IMR-90 (cell line): ENCODE results near the gene SLC17A9. TPM values are rescaled to one million over a fixed set of nuclear protein-coding genes. Genes with fewer than 3 reads are reported as not detected.

Experiments used
- ATAC-seq: fragments of 200-7000 bp; cut with Tn5 transposase; 2 replicates; pipeline ENCODE4 v1.9.1; 2020; ENCODE audit warnings: low read depth, mild to moderate bottlenecking, moderate library complexity
- BruUV-seq: library from RNA; stranded (reverse); fragments of 400-500 nt; replicated peaks from 2 replicates; lab custom pipeline; 2021; lab: Mats Ljungman, UMichigan
- CTCF ChIA-PET: fragments of 300-600 bp; formaldehyde crosslinking; extraction: SDS; loops from one replicate; lab custom pipeline; 2021; ENCODE audit warnings: antibody characterized with exemption; lab: Yijun Ruan, JAX
- POLR2A ChIA-PET: fragments of 300-600 bp; sonication (Branson Sonifier 250); formaldehyde crosslinking; loops from one replicate; lab custom pipeline; 2022; ENCODE audit warnings: antibody characterized with exemption; ENCODE audit not compliant: unreplicated experiment; lab: Charles Lee
- DNase-seq: peaks from one replicate; pipeline ENCODE4 v3.0.0; 2013
- H2AFZ ChIP-seq: replicated peaks from 2 replicates; pipeline ENCODE3; 2013; ENCODE audit warnings: low read length, mild to moderate bottlenecking; ENCODE audit not compliant: poor library complexity
- H2AK5ac ChIP-seq: 2 replicates; pipeline ENCODE4 v1.6.1; 2013; ENCODE audit warnings: low read depth, low read length, inconsistent platforms
- H2AK9ac ChIP-seq: replicated peaks from 2 replicates; pipeline ENCODE3; 2013; ENCODE audit warnings: mild to moderate bottlenecking, low read depth, low read length, moderate library complexity; ENCODE audit not compliant: poor library complexity
- H2BK120ac ChIP-seq: 2 replicates; pipeline ENCODE4 v1.6.1; 2013; ENCODE audit warnings: low read depth, low read length, inconsistent platforms
- H2BK15ac ChIP-seq: 3 replicates; pipeline ENCODE4 v1.6.1; 2013; ENCODE audit warnings: low read depth, low read length, inconsistent platforms
- H2BK20ac ChIP-seq: 2 replicates; pipeline ENCODE4 v1.6.1; 2013; ENCODE audit warnings: low read depth, mild to moderate bottlenecking, inconsistent platforms, low read length, moderate library complexity
- H2BK5ac ChIP-seq: 2 replicates; pipeline ENCODE4 v1.6.1; 2013; ENCODE audit warnings: mild to moderate bottlenecking, low read depth, low read length, inconsistent platforms; ENCODE audit not compliant: poor library complexity, severe bottlenecking
- H3K14ac ChIP-seq: replicated peaks from 2 replicates; pipeline ENCODE4 v1.6.1; 2013; ENCODE audit warnings: low read depth, low read length, inconsistent platforms
- H3K18ac ChIP-seq: 2 replicates; pipeline ENCODE4 v1.6.1; 2013; ENCODE audit warnings: low read depth, low read length, control low read depth
- H3K23ac ChIP-seq: 2 replicates; pipeline ENCODE4 v1.6.1; 2013; ENCODE audit warnings: low read depth, low read length, inconsistent platforms
- H3K27ac ChIP-seq: 2 replicates; pipeline ENCODE4 v1.5.1; 2013; ENCODE audit warnings: mild to moderate bottlenecking, control low read depth, low read length; ENCODE audit not compliant: insufficient read depth
- H3K27me3 ChIP-seq: 2 replicates; pipeline ENCODE4 v1.6.1; 2013; ENCODE audit warnings: low read length; ENCODE audit not compliant: control insufficient read depth, insufficient read depth
- H3K36me3 ChIP-seq: 2 replicates; pipeline ENCODE4 v1.6.1; 2013; ENCODE audit warnings: low read length, mixed read lengths; ENCODE audit not compliant: control insufficient read depth, insufficient read depth
- H3K4ac ChIP-seq: 2 replicates; pipeline ENCODE4 v1.6.1; 2013; ENCODE audit warnings: low read depth, low read length, inconsistent platforms
- H3K4me1 ChIP-seq: 2 replicates; pipeline ENCODE4 v1.6.1; 2013; ENCODE audit warnings: low read length, mixed read lengths; ENCODE audit not compliant: control insufficient read depth, insufficient read depth
- H3K4me2 ChIP-seq: 2 replicates; pipeline ENCODE4 v1.6.1; 2013; ENCODE audit warnings: low read depth, mild to moderate bottlenecking, control low read depth, low read length, moderate library complexity
- H3K4me3 ChIP-seq: 2 replicates; pipeline ENCODE4 v1.5.1; 2013; ENCODE audit warnings: low read depth, mild to moderate bottlenecking, control low read depth, low read length, moderate library complexity; ENCODE audit not compliant: insufficient read depth
- H3K56ac ChIP-seq: 2 replicates; pipeline ENCODE4 v1.6.1; 2013; ENCODE audit warnings: low read length, inconsistent platforms; ENCODE audit not compliant: insufficient read depth; ENCODE audit errors: extremely low read depth
- H3K79me1 ChIP-seq, 2 experiments: 2 replicates each; pipeline ENCODE4 v1.6.1; 2013; ENCODE audit warnings: low read length in 2 of 2, inconsistent platforms in 1 of 2, low read depth in 1 of 2
- H3K9ac ChIP-seq: 2 replicates; pipeline ENCODE4 v1.6.1; 2013; ENCODE audit warnings: low read depth, low read length, control low read depth
- H3K9me1 ChIP-seq: 2 replicates; pipeline ENCODE4 v1.6.1; 2013; ENCODE audit warnings: low read length, inconsistent platforms; ENCODE audit not compliant: insufficient read depth
- H3K9me3 ChIP-seq: 2 replicates; pipeline ENCODE4 v1.6.1; 2013; ENCODE audit warnings: low read length; ENCODE audit not compliant: control insufficient read depth, insufficient read depth
- H4K20me1 ChIP-seq: 2 replicates; pipeline ENCODE4 v1.6.1; 2013; ENCODE audit warnings: low read length, inconsistent platforms; ENCODE audit not compliant: insufficient read depth
- H4K5ac ChIP-seq: 2 replicates; pipeline ENCODE4 v1.6.1; 2013; ENCODE audit warnings: mild to moderate bottlenecking, low read depth, low read length, control low read depth
- H4K8ac ChIP-seq, 2 experiments: 2 replicates each; pipeline ENCODE4 v1.6.1; 2013; ENCODE audit warnings: low read depth in 2 of 2, low read length in 2 of 2, control low read depth in 1 of 2, inconsistent platforms in 1 of 2
- H4K91ac ChIP-seq: 2 replicates; pipeline ENCODE4 v1.6.1; 2013; ENCODE audit warnings: low read depth, low read length, inconsistent platforms; ENCODE audit not compliant: insufficient read depth
- BHLHE40 ChIP-seq: fragments of 150-350 bp; IDR thresholded peaks from 2 replicates; pipeline ENCODE4 v1.6.1; 2016; ENCODE audit warnings: mild to moderate bottlenecking, low read depth, low read length
- CEBPB ChIP-seq: IDR thresholded peaks from 2 replicates; pipeline ENCODE4 v1.6.1; 2012; ENCODE audit warnings: low read depth, low read length, improper control_type of control experiment
- MAZ ChIP-seq: IDR thresholded peaks from 2 replicates; pipeline ENCODE4 v1.6.1; 2012; ENCODE audit warnings: low read depth, mild to moderate bottlenecking, low read length, improper control_type of control experiment, moderate library complexity, borderline replicate concordance
- NFE2L2 ChIP-seq: fragments of 150-350 bp; IDR thresholded peaks from 2 replicates; pipeline ENCODE4 v1.6.1; 2016; ENCODE audit warnings: low read depth, mild to moderate bottlenecking, low read length
- RAD21 ChIP-seq: IDR thresholded peaks from 2 replicates; pipeline ENCODE4 v1.6.1; 2012; ENCODE audit warnings: low read length, improper control_type of control experiment
- RFX5 ChIP-seq: IDR thresholded peaks from 2 replicates; pipeline ENCODE4 v1.8.0; 2012; ENCODE audit warnings: low read depth, mild to moderate bottlenecking, low read length, moderate library complexity
- SMC3 ChIP-seq: fragments of 150-350 bp; IDR thresholded peaks from 2 replicates; pipeline ENCODE4 v1.6.1; 2016; ENCODE audit warnings: low read depth, mild to moderate bottlenecking, antibody characterized with exemption, low read length, moderate library complexity
- WGBS, 2 experiments: methylation state at CpG; one replicate each; pipeline versions ENCODE4 v1.1.5 to v1.1.7; 2013; ENCODE audit warnings: missing lambda C conversion rate in 2 of 2; ENCODE audit not compliant: insufficient read length in 1 of 2; ENCODE audit errors: extremely low coverage in 2 of 2; 5-methylcytosine and 5-hydroxymethylcytosine counted together
- dilution Hi-C: fragments of 300-500 bp; cut with HindIII; formaldehyde crosslinking; loops from one replicate; pipeline ENCODE4 v1.14.3; 2018; ENCODE audit warnings: low sequenced_read_pairs; ENCODE audit not compliant: unreplicated experiment
- in situ Hi-C: fragments of 300-500 bp; cut with MboI; formaldehyde crosslinking; loops from 3 replicates; pipeline ENCODE4 v1.14.3; 2019; ENCODE audit warnings: low sequenced_read_pairs, inconsistent platforms, mixed read lengths
- intact Hi-C: fragments of 100-400 bp; cut with micrococcal nuclease; formaldehyde crosslinking; loops from 2 replicates; pipeline ENCODE4 v1.10.0; 2022
- polyA plus RNA-seq, 3 experiments: library from polyadenylated mRNA; depleted of rRNA; stranded (reverse); fragments of >200 nt; gene quantifications; 2 replicates each; pipeline ENCODE4 v1.2.3, GENCODE V29; 2012; ENCODE audit warnings: low replicate concordance in 1 of 3
- total RNA-seq: library from RNA; depleted of rRNA; stranded (reverse); fragments of >200 nt; gene quantifications from 2 replicates; pipeline ENCODE4 v1.2.3, GENCODE V29; 2012
- TF ChIP-seq, protein P1 (sequence below): fragments of 150-350 bp; IDR thresholded peaks from 2 replicates; pipeline ENCODE4 v1.6.1; 2016; ENCODE audit warnings: low read depth, mild to moderate bottlenecking, low read length, moderate library complexity, borderline replicate concordance

SLC17A9 gene
- total and polyA plus RNA-seq, 2 of the 4 experiments (the other 2 are of a cell fraction): 2.2 to 14.4 TPM

GRCh38 chr20:63017076-63017825 lies 64.7 kb downstream of the SLC17A9 start:
- POLR2A ChIA-PET: no interaction called here
- no peak overlapping the region for H2BK20ac ChIP-seq
- intact Hi-C loops (no loop called here), in situ Hi-C loops (loop anchor here (10.0 to 25.0 kb wide), 2 partner anchors 142 to 330 kb away; no protein-coding TSS in a partner anchor), dilution Hi-C loops (no loop called here)
- no peak overlapping the region for H4K5ac ChIP-seq
- H3K27ac ChIP-seq: no peak overlapping the region
- no peak overlapping the region for H3K4me3 ChIP-seq
- peaks cover 74% of the 10 kb centered on the region for H3K27me3 ChIP-seq
- H3K56ac ChIP-seq: no peak overlapping the region
- H4K20me1 ChIP-seq: no peaks in the 10 kb centered on the region; the same call in 1 of the 2 replicates
- H2BK120ac ChIP-seq: no peak overlapping the region
- no peak overlapping the region for H3K23ac ChIP-seq
- ATAC-seq: no peak
- H2AK9ac ChIP-seq: no peak overlapping the region
- BruUV-seq: no TSS peak
- H3K9me1 ChIP-seq: no peaks in the 10 kb centered on the region
- H2BK5ac ChIP-seq: no peak overlapping the region
- no peaks in the 10 kb centered on the region for H3K4me1 ChIP-seq
- H2BK15ac ChIP-seq: no peak overlapping the region
- H3K36me3 ChIP-seq: no peaks in the 10 kb centered on the region
- H4K8ac ChIP-seq: no peak overlapping the region
- no peak overlapping the region for H3K9ac ChIP-seq
- H3K4ac ChIP-seq: no peak overlapping the region
- H2AFZ ChIP-seq: no peak overlapping the region
- DNase-seq: no peak
- H2AK5ac ChIP-seq: no peak overlapping the region
- no peak overlapping the region for H3K14ac ChIP-seq
- no peak overlapping the region for H3K4me2 ChIP-seq
- no peaks in the 10 kb centered on the region for H3K79me1 ChIP-seq
- CTCF ChIA-PET: no interaction called here
- peaks cover 17% of the 10 kb centered on the region for H3K9me3 ChIP-seq
- WGBS, 2 experiments: 30% methylated on average over 2 of the region's 22 CpGs; no CpG with 5 or more reads in 1 of the 2 experiments
- no peak overlapping the region for H3K18ac ChIP-seq
- no peak overlapping the region for H4K91ac ChIP-seq
- TF ChIP-seq RAD21 (no peak), SMC3 (no peak), RFX5 (no peak), NFE2L2 (no peak), CEBPB (no peak), BHLHE40 (no peak), MAZ (no peak)
- TF ChIP-seq, protein P1, sequence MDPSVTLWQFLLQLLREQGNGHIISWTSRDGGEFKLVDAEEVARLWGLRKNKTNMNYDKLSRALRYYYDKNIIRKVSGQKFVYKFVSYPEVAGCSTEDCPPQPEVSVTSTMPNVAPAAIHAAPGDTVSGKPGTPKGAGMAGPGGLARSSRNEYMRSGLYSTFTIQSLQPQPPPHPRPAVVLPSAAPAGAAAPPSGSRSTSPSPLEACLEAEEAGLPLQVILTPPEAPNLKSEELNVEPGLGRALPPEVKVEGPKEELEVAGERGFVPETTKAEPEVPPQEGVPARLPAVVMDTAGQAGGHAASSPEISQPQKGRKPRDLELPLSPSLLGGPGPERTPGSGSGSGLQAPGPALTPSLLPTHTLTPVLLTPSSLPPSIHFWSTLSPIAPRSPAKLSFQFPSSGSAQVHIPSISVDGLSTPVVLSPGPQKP: no peak
